Endothelial cell of umbilical vein (primary cell): ENCODE measurements around the gene TSHZ1. TPM values are rescaled to one million over a fixed set of nuclear protein-coding genes. Genes with fewer than 3 reads are reported as not detected.

Experiments
- BruUV-seq: library from RNA; stranded (reverse); fragments of 400-500 nt; replicated peaks from 2 replicates; lab custom pipeline; 2021; lab: Mats Ljungman, UMichigan
- CTCF ChIA-PET: fragments of 300-600, 350-600 bp; sonication (Branson Sonifier 250); formaldehyde crosslinking; loops from one replicate; lab custom pipeline; 2021; ENCODE audit warnings: antibody characterized with exemption, inconsistent platforms; lab: Charles Lee
- POLR2A ChIA-PET: fragments of 300-600, 350-600 bp; sonication (Branson Sonifier 250); formaldehyde crosslinking; loops from one replicate; lab custom pipeline; 2021; ENCODE audit warnings: antibody characterized with exemption, inconsistent platforms; lab: Charles Lee
- DNase-seq: peaks from one replicate; pipeline ENCODE4 v3.0.0-alpha.2; 2011; ENCODE audit warnings: low read depth, low spot score
- FAIRE-seq: peaks from 2 replicates; lab custom pipeline; 2011; peaks lifted over from hg19 to GRCh38; lab: Jason Lieb, UNC
- H2AFZ ChIP-seq: 2 replicates; pipeline ENCODE4 v1.6.0; 2012; ENCODE audit warnings: low read depth, low read length, control low read depth, inconsistent platforms
- H3K27ac ChIP-seq: 2 replicates; pipeline ENCODE4 v1.5.1; 2011; ENCODE audit warnings: low read depth, mild to moderate bottlenecking, control low read depth, low read length, moderate library complexity; ENCODE audit not compliant: insufficient read depth
- H3K27me3 ChIP-seq, 2 experiments: 2 replicates each; pipeline versions ENCODE4 v1.6.0 to v1.6.1; 2011; ENCODE audit warnings: low read length in 2 of 2, mixed read lengths in 1 of 2; ENCODE audit not compliant: control insufficient read depth in 2 of 2, insufficient read depth in 2 of 2
- H3K36me3 ChIP-seq, 2 experiments: 2 replicates in 1 of 2; 3 replicates in 1 of 2; pipeline ENCODE4 v1.5.1; 2011; ENCODE audit warnings: low read length in 2 of 2, mild to moderate bottlenecking in 1 of 2, moderate library complexity in 1 of 2; ENCODE audit not compliant: control insufficient read depth in 2 of 2, insufficient read depth in 2 of 2; ENCODE audit errors: extremely low read depth in 1 of 2
- H3K4me1 ChIP-seq: 3 replicates; pipeline ENCODE4 v1.5.1; 2011; ENCODE audit warnings: mild to moderate bottlenecking, low read length; ENCODE audit not compliant: control insufficient read depth, insufficient read depth; ENCODE audit errors: extremely low read depth
- H3K4me2 ChIP-seq: 2 replicates; pipeline ENCODE4 v1.6.1; 2011; ENCODE audit warnings: low read length, control low read depth, mixed read lengths; ENCODE audit not compliant: insufficient read depth
- H3K4me3 ChIP-seq, 3 experiments: fragments of 200-600 bp in 1 of 3; sonication (generic), shearing (Covaris generic) in 1 of 3; replicated peaks in 1 of 3; 2 replicates each; pipeline ENCODE4 v1.5.1; 2011 to 2016; ENCODE audit warnings: control low read depth in 3 of 3, low read length in 3 of 3, mild to moderate bottlenecking in 2 of 3, inconsistent platforms in 1 of 3, low read depth in 1 of 3, moderate library complexity in 1 of 3; ENCODE audit not compliant: insufficient read depth in 1 of 3
- H3K79me2 ChIP-seq: 2 replicates; pipeline ENCODE4 v1.6.0; 2012; ENCODE audit warnings: low read length, inconsistent platforms; ENCODE audit not compliant: control insufficient read depth, insufficient read depth
- H3K9ac ChIP-seq: replicated peaks from 2 replicates; pipeline ENCODE3; 2011; ENCODE audit warnings: low read length, control low read depth; ENCODE audit not compliant: insufficient read depth; ENCODE audit errors: extremely low read depth
- H3K9me1 ChIP-seq: replicated peaks from 3 replicates; pipeline ENCODE4 v1.6.0; 2011; ENCODE audit warnings: mild to moderate bottlenecking, low read length; ENCODE audit not compliant: control insufficient read depth, insufficient read depth; ENCODE audit errors: extremely low read depth
- H3K9me3 ChIP-seq: replicated peaks from 2 replicates; pipeline ENCODE4 v1.5.1; 2012; ENCODE audit warnings: low read length, inconsistent platforms; ENCODE audit not compliant: control insufficient read depth, insufficient read depth
- H4K20me1 ChIP-seq: replicated peaks from 2 replicates; pipeline ENCODE3; 2011; ENCODE audit warnings: mild to moderate bottlenecking, low read length; ENCODE audit not compliant: control insufficient read depth, insufficient read depth; ENCODE audit errors: extremely low read depth
- CTCF ChIP-seq, 2 donors: IDR thresholded peaks; 1 replicate in 1 of 2; 2 replicates in 1 of 2; pipeline ENCODE4 v1.5.1; 2011; ENCODE audit warnings: low read length in 2 of 2, mild to moderate bottlenecking in 2 of 2, moderate library complexity in 2 of 2, control low read depth in 1 of 2, inconsistent platforms in 1 of 2, low read depth in 1 of 2; ENCODE audit not compliant: insufficient read depth in 1 of 2; ENCODE audit errors: extremely low read depth in 1 of 2
- EZH2 ChIP-seq: IDR thresholded peaks from 2 replicates; pipeline ENCODE4 v1.6.1; 2012; ENCODE audit warnings: borderline replicate concordance, low read depth, mild to moderate bottlenecking, moderate library complexity, low read length, inconsistent platforms; ENCODE audit not compliant: severe bottlenecking
- FOS ChIP-seq: IDR thresholded peaks from 2 replicates; pipeline ENCODE4 v1.6.1; 2011; ENCODE audit warnings: mild to moderate bottlenecking, low read length, moderate library complexity, borderline replicate concordance; ENCODE audit not compliant: insufficient read depth
- GATA2 ChIP-seq: IDR thresholded peaks from 2 replicates; pipeline ENCODE4 v1.7.0; 2011; ENCODE audit warnings: low read depth, mild to moderate bottlenecking, moderate library complexity, mixed read lengths, low read length; ENCODE audit not compliant: insufficient read length, insufficient read depth
- JUN ChIP-seq: IDR thresholded peaks from 2 replicates; pipeline ENCODE4 v1.6.1; 2011; ENCODE audit warnings: borderline replicate concordance, low read depth; ENCODE audit not compliant: insufficient read length, insufficient read depth
- MAX ChIP-seq: IDR thresholded peaks from 2 replicates; pipeline ENCODE4 v1.6.1; 2011; ENCODE audit not compliant: insufficient read depth, insufficient read length
- MYC ChIP-seq: IDR thresholded peaks from one replicate; pipeline ENCODE4 v1.6.1; 2011; ENCODE audit warnings: mild to moderate bottlenecking, low read depth, low read length
- POLR2A ChIP-seq: IDR thresholded peaks from 2 replicates; pipeline ENCODE4 v1.6.1; 2012; ENCODE audit warnings: low read depth, mild to moderate bottlenecking, control low read depth, low read length
- POLR2AphosphoS5 ChIP-seq: IDR thresholded peaks from 2 replicates; pipeline ENCODE4 v1.6.1; 2012; ENCODE audit warnings: low read depth, mild to moderate bottlenecking, control low read depth, low read length, moderate library complexity; ENCODE audit not compliant: insufficient read depth
- dilution Hi-C: fragments of 300-500 bp; cut with MboI; formaldehyde crosslinking; loops from one replicate; pipeline ENCODE4 v1.15.0; 2019; ENCODE audit warnings: low sequenced_read_pairs; ENCODE audit not compliant: extremely low pct_ligation_motif_present
- intact Hi-C: fragments of 100-400 bp; cut with micrococcal nuclease; formaldehyde crosslinking; loops from one replicate; pipeline ENCODE4 v1.10.0; 2022
- polyA plus RNA-seq, 4 experiments: library from polyadenylated mRNA; depleted of rRNA in 3 of 4; stranded (reverse) in 3 of 4; unstranded in 1 of 4; fragments of >200 nt; gene quantifications; 2 replicates each; pipeline versions ENCODE4 v1.2.1 to v1.2.3, GENCODE V29; 2011 to 2012; ENCODE audit warnings: missing spikeins in 1 of 4
- total RNA-seq: library from RNA; stranded (reverse); gene quantifications from 2 replicates; pipeline ENCODE4 v1.2.3, GENCODE V29; 2021

Gene TSHZ1
- total and polyA plus RNA-seq, 2 donors (not counting 3 experiments of a cell fraction or from before 2014, with no cell fraction given) = 4.2 to 10.2 TPM

GRCh38 chr18:75273817-75274216 lies 63.2 kb downstream of the TSHZ1 start:
- no peaks in the 10 kb centered on the region for H4K20me1 ChIP-seq
- no peak for FAIRE-seq
- no peak overlapping the region for H3K27ac ChIP-seq
- H3K9me1 ChIP-seq = no peaks in the 10 kb centered on the region
- H3K4me1 ChIP-seq = peaks cover 10% of the 10 kb centered on the region
- H3K4me2 ChIP-seq = no peak overlapping the region
- no TSS peak for BruUV-seq
- intact Hi-C loops (no loop called here), dilution Hi-C loops (no loop called here)
- H3K9me3 ChIP-seq = no peaks in the 10 kb centered on the region
- no peak overlapping the region for H3K4me3 ChIP-seq
- H3K9ac ChIP-seq = no peak overlapping the region
- POLR2A ChIA-PET = no interaction called here
- CTCF ChIA-PET = interaction anchor here (1.3 kb wide), 1 partner anchor 12 kb away, joined by 4 read pairs; no protein-coding TSS in a partner anchor
- no peaks in the 10 kb centered on the region for H3K36me3 ChIP-seq
- no peaks in the 10 kb centered on the region for H3K79me2 ChIP-seq
- no peaks in the 10 kb centered on the region for H3K27me3 ChIP-seq
- no peak for DNase-seq
- H2AFZ ChIP-seq = no peak overlapping the region
- TF ChIP-seq MYC = no peak
- no peak for TF ChIP-seq POLR2A
- no peak for TF ChIP-seq CTCF (IDR thresholded peaks at IDR 0.05; ENCODE audit: extremely low read depth in 1 of 2, insufficient read depth in 1 of 2, low read depth in 1 of 2, low read length in 2 of 2)
- no peak for TF ChIP-seq EZH2
- TF ChIP-seq MAX = no peak
- no peak for TF ChIP-seq GATA2
- no peak for TF ChIP-seq POLR2AphosphoS5
- no peak for TF ChIP-seq FOS
- TF ChIP-seq JUN = no peak
